Natural killer cell (primary cell): ENCODE measurements around the gene IFNGR2. TPM values are rescaled to one million over a fixed set of nuclear protein-coding genes. Genes with fewer than 3 reads are reported as not detected.
A peak's percentile ranks its signal among the peaks of the same experiment; 100 is the strongest.

Experiments
- ATAC-seq, 3 donors: fragments of 150-1000 bp in 2 of 3; fragments of 200-7000 bp in 1 of 3; cut with Tn5 transposase; 1 replicate in 1 of 3; 2 replicates in 2 of 3; pipeline ENCODE4 v1.10.0; 2021; ENCODE audit warnings: mild to moderate bottlenecking in 2 of 3, moderate library complexity in 2 of 3
- DNase-seq, 2 donors: peaks; one replicate each; pipeline versions ENCODE4 v3.0.0 to v3.0.0-alpha.2; 2013 to 2021; ENCODE audit warnings: mixed read lengths in 1 of 2
- H3K27ac ChIP-seq: one replicate; pipeline ENCODE4 v1.5.1; 2013; ENCODE audit warnings: mild to moderate bottlenecking, low read length
- H3K27me3 ChIP-seq: one replicate; pipeline ENCODE4 v1.6.1; 2013; ENCODE audit warnings: low read length; ENCODE audit not compliant: control insufficient read depth, insufficient read depth
- H3K36me3 ChIP-seq: one replicate; pipeline ENCODE4 v1.6.1; 2013; ENCODE audit warnings: low read length; ENCODE audit not compliant: control insufficient read depth, insufficient read depth
- H3K4me1 ChIP-seq: one replicate; pipeline ENCODE4 v1.6.1; 2013; ENCODE audit warnings: low read length; ENCODE audit not compliant: control insufficient read depth, insufficient read depth
- H3K4me3 ChIP-seq: one replicate; pipeline ENCODE4 v1.5.1; 2013; ENCODE audit warnings: low read length
- H3K9me3 ChIP-seq: one replicate; pipeline ENCODE4 v1.6.1; 2013; ENCODE audit warnings: low read length; ENCODE audit not compliant: control insufficient read depth, insufficient read depth
- H3K27ac Mint-ChIP-seq, 2 donors: one replicate each; pipeline ENCODE4 v1.8.0; 2022; ENCODE audit warnings: mild to moderate bottlenecking in 2 of 2, mixed read lengths in 2 of 2, moderate library complexity in 1 of 2
- H3K27me3 Mint-ChIP-seq, 2 donors: one replicate each; pipeline ENCODE4 v1.8.0; 2022; ENCODE audit warnings: low read depth in 2 of 2, mixed read lengths in 2 of 2
- H3K36me3 Mint-ChIP-seq: one replicate; pipeline ENCODE4 v1.8.0; 2022; ENCODE audit warnings: mixed read lengths
- H3K4me1 Mint-ChIP-seq, 2 donors: one replicate each; pipeline ENCODE4 v1.8.0; 2022; ENCODE audit warnings: mixed read lengths in 2 of 2
- H3K4me3 Mint-ChIP-seq: one replicate; pipeline ENCODE4 v1.8.0; 2022; ENCODE audit warnings: mild to moderate bottlenecking, moderate library complexity, mixed read lengths
- H3K9me3 Mint-ChIP-seq, 2 donors: one replicate each; pipeline ENCODE4 v1.8.0; 2022; ENCODE audit warnings: mixed read lengths in 2 of 2
- WGBS: methylation state at CpG from one replicate; pipeline ENCODE4 v1.1.7; 2013; ENCODE audit warnings: missing lambda C conversion rate; ENCODE audit not compliant: insufficient coverage; 5-methylcytosine and 5-hydroxymethylcytosine counted together
- intact Hi-C: fragments of 100-400 bp; cut with micrococcal nuclease; formaldehyde crosslinking; loops from one replicate; pipeline ENCODE4 v1.14.2; 2022
- total RNA-seq, 4 donors: library from RNA; stranded (reverse); fragments of 120-200 nt in 1 of 4; gene quantifications; one replicate each; pipeline versions ENCODE4 v1.2.3 to v1.2.4, GENCODE V29; 2013 to 2022
- TF ChIP-seq, protein P1 (sequence below): fragments of 200-600 bp; IDR thresholded peaks from one replicate; pipeline ENCODE4 v1.8.0; 2022; ENCODE audit warnings: antibody characterized with exemption

Gene IFNGR2
- total RNA-seq, 3 donors from 2014 or later (not counting 1 experiment from before 2014, with no cell fraction given), result 3.6 to 16.5 (median 8.6) TPM

DNA sequence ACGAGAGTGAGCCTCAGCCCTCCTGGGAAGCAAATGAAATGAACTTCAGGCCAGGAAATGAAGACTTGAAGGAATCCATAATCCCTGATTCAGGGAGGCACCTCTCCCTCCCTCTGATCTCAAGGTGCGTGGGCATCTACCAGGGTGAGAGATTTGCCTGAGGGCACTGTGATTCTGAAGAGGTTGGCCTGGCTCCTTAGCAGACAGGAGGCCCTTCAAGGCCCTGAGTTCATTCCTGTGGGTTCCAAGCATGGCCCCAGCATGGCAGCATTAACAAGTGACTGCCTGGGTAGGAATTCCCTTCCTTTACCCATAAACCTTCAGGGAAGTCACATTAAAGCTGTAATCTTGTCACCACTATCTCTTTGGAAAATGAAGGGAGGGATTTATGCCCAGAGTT lies 29.8 kb upstream of the IFNGR2 start:
- ATAC-seq, result no peak
- TF ChIP-seq, protein P1, sequence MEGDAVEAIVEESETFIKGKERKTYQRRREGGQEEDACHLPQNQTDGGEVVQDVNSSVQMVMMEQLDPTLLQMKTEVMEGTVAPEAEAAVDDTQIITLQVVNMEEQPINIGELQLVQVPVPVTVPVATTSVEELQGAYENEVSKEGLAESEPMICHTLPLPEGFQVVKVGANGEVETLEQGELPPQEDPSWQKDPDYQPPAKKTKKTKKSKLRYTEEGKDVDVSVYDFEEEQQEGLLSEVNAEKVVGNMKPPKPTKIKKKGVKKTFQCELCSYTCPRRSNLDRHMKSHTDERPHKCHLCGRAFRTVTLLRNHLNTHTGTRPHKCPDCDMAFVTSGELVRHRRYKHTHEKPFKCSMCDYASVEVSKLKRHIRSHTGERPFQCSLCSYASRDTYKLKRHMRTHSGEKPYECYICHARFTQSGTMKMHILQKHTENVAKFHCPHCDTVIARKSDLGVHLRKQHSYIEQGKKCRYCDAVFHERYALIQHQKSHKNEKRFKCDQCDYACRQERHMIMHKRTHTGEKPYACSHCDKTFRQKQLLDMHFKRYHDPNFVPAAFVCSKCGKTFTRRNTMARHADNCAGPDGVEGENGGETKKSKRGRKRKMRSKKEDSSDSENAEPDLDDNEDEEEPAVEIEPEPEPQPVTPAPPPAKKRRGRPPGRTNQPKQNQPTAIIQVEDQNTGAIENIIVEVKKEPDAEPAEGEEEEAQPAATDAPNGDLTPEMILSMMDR, result no peak
- 90% methylated on average over 2 of the region's 2 CpGs for WGBS
- no peak overlapping the region for H3K4me3 ChIP-seq
- H3K27ac Mint-ChIP-seq, result no peak overlapping the region
- H3K9me3 Mint-ChIP-seq, result no peaks in the 10 kb centered on the region
- no peak for DNase-seq
- H3K27me3 ChIP-seq, result peaks cover 29% of the 10 kb centered on the region
- H3K36me3 Mint-ChIP-seq, result no peaks in the 10 kb centered on the region
- H3K4me1 ChIP-seq, result peaks cover 19% of the 10 kb centered on the region
- peaks cover 56 to 63% of the 10 kb centered on the region in 2 donors for H3K27me3 Mint-ChIP-seq
- H3K9me3 ChIP-seq, result peaks cover 3% of the 10 kb centered on the region
- peak overlapping the region; percentile 16 for H3K27ac ChIP-seq
- intact Hi-C loops, result no loop called here
- peaks cover 7 to 8% of the 10 kb centered on the region in 2 donors for H3K4me1 Mint-ChIP-seq
- H3K4me3 Mint-ChIP-seq, result no peak overlapping the region
- no peaks in the 10 kb centered on the region for H3K36me3 ChIP-seq

DNA sequence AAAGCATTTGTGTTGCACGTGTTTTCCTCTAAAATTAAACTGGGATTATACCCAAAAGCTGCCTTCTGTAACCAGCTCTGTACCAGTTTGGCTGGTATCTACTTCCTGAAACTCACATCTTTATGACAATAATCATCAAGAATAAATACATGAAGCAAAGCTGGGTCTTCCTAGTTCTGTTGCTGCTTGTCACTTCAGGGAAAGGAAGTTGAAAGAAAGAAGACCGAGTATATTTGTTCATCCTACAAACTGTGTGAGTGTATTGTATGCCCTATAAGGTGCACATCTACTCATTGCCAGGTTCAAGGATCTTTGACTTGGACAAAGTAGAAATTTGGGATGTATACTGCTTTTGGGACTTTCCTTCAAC lies 29.1 kb upstream of the IFNGR2 start:
- Mint-ChIP-seq H3K9me3 (no peaks in the 10 kb centered on the region), H3K27me3 (peaks cover 55 to 68% of the 10 kb centered on the region in 2 donors), H3K4me1 (peaks cover 7 to 8% of the 10 kb centered on the region in 2 donors), H3K27ac (no peak overlapping the region), H3K4me3 (no peak overlapping the region), H3K36me3 (no peaks in the 10 kb centered on the region)
- DNase-seq (no peak), ATAC-seq (no peak)
- peaks cover 29% of the 10 kb centered on the region for H3K27me3 ChIP-seq
- H3K36me3 ChIP-seq, result no peaks in the 10 kb centered on the region
- WGBS, result 47% methylated on average over 2 of the region's 2 CpGs
- no peak overlapping the region for H3K4me3 ChIP-seq
- H3K4me1 ChIP-seq, result peaks cover 19% of the 10 kb centered on the region
- H3K9me3 ChIP-seq, result no peaks in the 10 kb centered on the region
- TF ChIP-seq, protein P1, result no peak
- H3K27ac ChIP-seq, result peak overlapping the region; percentile 16
- intact Hi-C loops, result loop anchor here (2.0 kb wide), 1 partner anchor 49 kb away; the partner anchor contains the start of gene IFNAR1

DNA sequence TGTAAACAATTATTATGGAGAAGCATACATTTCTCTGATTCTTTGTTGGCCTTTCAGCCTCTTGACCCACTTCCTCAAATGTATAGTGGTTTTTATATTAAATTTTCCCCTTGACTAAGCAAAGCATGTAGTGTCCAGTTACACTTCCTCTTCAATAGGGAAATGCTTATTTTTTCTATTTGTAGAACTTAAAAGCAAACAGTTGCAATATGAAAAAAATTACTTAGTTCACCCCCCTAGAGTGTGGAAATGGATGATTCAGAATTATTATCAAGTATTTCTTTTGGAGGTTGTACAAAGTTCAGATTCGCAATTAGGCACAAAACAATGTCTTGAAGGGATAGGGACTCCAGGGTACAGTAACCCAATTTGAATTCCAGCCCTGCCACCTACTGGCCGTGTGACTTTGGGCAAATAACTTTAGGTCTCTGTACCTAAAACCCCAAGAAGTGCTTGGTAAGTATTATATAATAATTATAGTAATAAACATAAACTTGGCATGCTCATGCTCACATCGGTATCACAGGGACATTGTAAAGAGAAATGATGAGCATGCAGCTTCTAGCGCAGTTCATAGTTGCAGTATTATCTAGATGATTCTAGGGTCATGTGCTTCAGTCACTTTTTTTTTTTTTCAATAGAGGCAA lies 28.6 kb upstream of the IFNGR2 start:
- ATAC-seq (peak in 2 of 3 donors; percentile 71 to 78), DNase-seq (peak in 1 of 2 donors; percentile 78)
- intact Hi-C loops, result loop anchor here (2.0 kb wide), 1 partner anchor 50 kb away; the partner anchor contains the start of gene IFNAR1
- Histone ChIP-seq H3K4me3 (no peak overlapping the region), H3K4me1 (peaks cover 23% of the 10 kb centered on the region), H3K27me3 (peaks cover 31% of the 10 kb centered on the region), H3K9me3 (no peaks in the 10 kb centered on the region), H3K36me3 (no peaks in the 10 kb centered on the region), H3K27ac (peak overlapping the region; percentile 16)
- TF ChIP-seq, protein P1, result peak; percentile 52
- no peaks in the 10 kb centered on the region for H3K9me3 Mint-ChIP-seq
- H3K27me3 Mint-ChIP-seq, result peaks cover 56 to 67% of the 10 kb centered on the region in 2 donors
- WGBS, result 14% methylated on average over 4 of the region's 4 CpGs
- no peaks in the 10 kb centered on the region for H3K36me3 Mint-ChIP-seq
- no peak overlapping the region for H3K4me3 Mint-ChIP-seq
- H3K4me1 Mint-ChIP-seq, result peaks cover 7 to 8% of the 10 kb centered on the region in 2 donors
- no peak overlapping the region for H3K27ac Mint-ChIP-seq
